Measurements from ENCODE around the gene CITED1. TPM values are rescaled to one million over a fixed set of nuclear protein-coding genes. Genes with fewer than 3 reads are reported as not detected.

CITED1 gene
- total RNA-seq, 1 experiment from 2014 or later, result 1.3 TPM

- peaks cover 45% of the 10 kb centered on the region for H3K36me3 ChIP-seq (replicated peaks; ENCODE audit: control insufficient read depth, insufficient read depth, low read length)
- DNase-seq, result no peak
These were observed 36.0 kb downstream of the CITED1 start for GRCh38 chrX:72269671-72270251.

GRCh38 chrX:72268597-72269365 is 36.9 kb downstream of the CITED1 start:
- no peak for DNase-seq

More at GRCh38 chrX:72269671-72270251, 36.0 kb downstream of the CITED1 start:
- H3K27me3 ChIP-seq (ENCODE audit: control insufficient read depth, insufficient read depth, low read length), result no peaks in the 10 kb centered on the region
- no peak overlapping the region for H3K4me3 ChIP-seq (ENCODE audit: insufficient read depth, low read depth, low read length)

GRCh38 chrX:72265263-72265662 is 40.5 kb downstream of the CITED1 start:
- Histone ChIP-seq H3K4me3 (ENCODE audit: insufficient read depth, low read depth, low read length) (no peak overlapping the region), H3K36me3 (replicated peaks; ENCODE audit: control insufficient read depth, insufficient read depth, low read length) (peaks cover 9% of the 10 kb centered on the region), H3K27me3 (ENCODE audit: control insufficient read depth, insufficient read depth, low read length) (no peaks in the 10 kb centered on the region)
- no peak for DNase-seq

More at GRCh38 chrX:72268597-72269365, 36.9 kb downstream of the CITED1 start:
- H3K27me3 ChIP-seq (ENCODE audit: control insufficient read depth, insufficient read depth, low read length), result no peaks in the 10 kb centered on the region
- H3K4me3 ChIP-seq (ENCODE audit: insufficient read depth, low read depth, low read length), result no peak overlapping the region
- peaks cover 38% of the 10 kb centered on the region for H3K36me3 ChIP-seq (replicated peaks; ENCODE audit: control insufficient read depth, insufficient read depth, low read length)

GRCh38 chrX:72262077-72262476 is 43.6 kb downstream of the CITED1 start:
- no peaks in the 10 kb centered on the region; the same call in 1 of the 2 replicates for H3K36me3 ChIP-seq (replicated peaks; ENCODE audit: control insufficient read depth, insufficient read depth, low read length)
- H3K27me3 ChIP-seq (ENCODE audit: control insufficient read depth, insufficient read depth, low read length), result no peaks in the 10 kb centered on the region
- no peak overlapping the region for H3K4me3 ChIP-seq (ENCODE audit: insufficient read depth, low read depth, low read length)
- DNase-seq, result no peak

- no peak overlapping the region for H3K4me3 ChIP-seq (ENCODE audit: insufficient read depth, low read depth, low read length)
These were observed 45.3 kb downstream of the CITED1 start for GRCh38 chrX:72260448-72260847.

DNA sequence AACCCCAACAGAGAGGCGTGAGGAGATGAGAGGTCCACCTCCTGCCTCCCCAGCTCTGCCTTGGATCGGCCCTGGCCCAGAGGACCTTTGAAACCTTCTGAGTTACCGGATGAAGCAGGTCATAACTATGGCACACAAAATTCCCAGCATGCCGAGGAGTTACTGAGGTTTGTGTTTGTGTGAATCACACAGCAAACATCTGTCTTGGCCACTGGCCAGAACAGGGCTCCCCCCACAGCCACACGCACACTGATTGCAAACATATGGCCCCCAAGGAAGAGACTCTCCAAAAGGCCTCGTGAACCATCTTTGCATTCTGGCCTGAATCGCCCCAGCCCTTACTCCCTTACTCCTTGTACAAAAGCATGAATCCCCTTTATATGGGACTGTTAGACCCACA is 47.5 kb downstream of the CITED1 start:
- H3K4me3 ChIP-seq (ENCODE audit: insufficient read depth, low read depth, low read length), result no peak overlapping the region
- DNase-seq, result no peak
- H3K27me3 ChIP-seq (ENCODE audit: control insufficient read depth, insufficient read depth, low read length), result no peaks in the 10 kb centered on the region
- H3K36me3 ChIP-seq (replicated peaks; ENCODE audit: control insufficient read depth, insufficient read depth, low read length), result no peaks in the 10 kb centered on the region

More at GRCh38 chrX:72260448-72260847, 45.3 kb downstream of the CITED1 start:
- no peaks in the 10 kb centered on the region for H3K27me3 ChIP-seq (ENCODE audit: control insufficient read depth, insufficient read depth, low read length)
- DNase-seq, result no peak
- no peaks in the 10 kb centered on the region for H3K36me3 ChIP-seq (replicated peaks; ENCODE audit: control insufficient read depth, insufficient read depth, low read length)

DNA sequence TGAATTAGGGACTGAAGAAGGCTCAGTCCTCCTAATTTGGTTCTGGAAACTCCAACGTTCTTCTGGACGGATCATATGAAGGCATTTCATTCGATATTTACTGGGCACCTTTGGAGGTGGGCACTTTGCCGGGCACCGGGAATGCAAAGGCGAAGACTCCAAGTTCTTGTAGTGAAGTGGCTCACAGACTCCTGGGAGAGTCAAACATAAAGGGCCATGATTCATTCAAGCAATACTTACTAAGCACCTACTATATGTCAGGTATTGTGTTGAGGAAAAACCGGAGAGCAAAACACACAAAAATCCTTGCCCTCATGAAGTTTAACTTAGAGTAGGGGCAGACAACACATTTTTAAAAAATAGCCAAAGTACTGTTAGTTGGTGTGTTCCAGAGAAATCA is 49.9 kb downstream of the CITED1 start:
- H3K36me3 ChIP-seq (replicated peaks; ENCODE audit: control insufficient read depth, insufficient read depth, low read length), result no peaks in the 10 kb centered on the region
- no peak for DNase-seq
- H3K27me3 ChIP-seq (ENCODE audit: control insufficient read depth, insufficient read depth, low read length), result no peaks in the 10 kb centered on the region
- H3K4me3 ChIP-seq (ENCODE audit: insufficient read depth, low read depth, low read length), result no peak overlapping the region

GRCh38 chrX:72255445-72255844 is 50.3 kb downstream of the CITED1 start:
- Histone ChIP-seq H3K36me3 (replicated peaks; ENCODE audit: control insufficient read depth, insufficient read depth, low read length) (no peaks in the 10 kb centered on the region), H3K4me3 (ENCODE audit: insufficient read depth, low read depth, low read length) (peak overlapping the region; percentile 17), H3K27me3 (ENCODE audit: control insufficient read depth, insufficient read depth, low read length) (no peaks in the 10 kb centered on the region)
- peak; percentile 79 for DNase-seq

DNA sequence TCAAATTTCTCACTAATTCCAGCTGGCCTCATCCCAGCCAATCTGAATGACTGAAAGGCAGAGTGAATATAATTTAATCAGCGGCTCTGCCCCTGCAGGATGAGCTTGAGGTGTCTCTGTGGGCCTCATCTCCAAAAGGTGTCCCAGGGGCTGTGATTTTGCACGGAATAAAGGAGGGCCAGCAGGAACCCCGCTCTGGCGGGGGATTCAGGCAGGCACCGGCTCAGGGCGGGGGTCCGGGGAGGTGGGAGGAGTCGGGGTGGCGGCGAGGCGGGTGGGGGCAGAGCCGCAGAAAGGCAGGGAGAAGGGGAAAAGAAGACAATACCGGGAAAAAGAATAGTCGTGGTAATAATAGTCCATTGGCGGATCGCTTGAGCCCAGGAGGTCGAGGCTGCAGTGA is 50.9 kb downstream of the CITED1 start:
- Histone ChIP-seq H3K36me3 (replicated peaks; ENCODE audit: control insufficient read depth, insufficient read depth, low read length) (no peaks in the 10 kb centered on the region), H3K4me3 (ENCODE audit: insufficient read depth, low read depth, low read length) (0 out of 2 replicates have a peak overlapping the region, but pooled peaks have one; percentile 1), H3K27me3 (ENCODE audit: control insufficient read depth, insufficient read depth, low read length) (no peaks in the 10 kb centered on the region)
- peak; percentile 84 for DNase-seq

GRCh38 chrX:72253686-72254085 is 52.0 kb downstream of the CITED1 start:
- no peak for DNase-seq
- H3K36me3 ChIP-seq (replicated peaks; ENCODE audit: control insufficient read depth, insufficient read depth, low read length), result no peaks in the 10 kb centered on the region
- H3K4me3 ChIP-seq (ENCODE audit: insufficient read depth, low read depth, low read length), result no peak overlapping the region
- no peaks in the 10 kb centered on the region for H3K27me3 ChIP-seq (ENCODE audit: control insufficient read depth, insufficient read depth, low read length)

Other genes starting within 250 kb of the CITED1 start
- 1.3 and 1.5 TPM in 2 replicates for gene RTL5, start 174.0 kb downstream of the CITED1 start, total RNA-seq (2014; rRNA removed; shearing (Covaris generic))
- 26.5 and 28.8 TPM in 2 replicates for gene PIN4, start 124.2 kb downstream of the CITED1 start, total RNA-seq (2014; rRNA removed; shearing (Covaris generic))
- gene ERCC6L, start 66.9 kb downstream of the CITED1 start, total RNA-seq (2014; rRNA removed; shearing (Covaris generic)), result 9.6 and 15.1 TPM in 2 replicates
- gene RPS4X, start 28.7 kb downstream of the CITED1 start, total RNA-seq (2014; rRNA removed; shearing (Covaris generic)), result 1,750 and 1,887 TPM in 2 replicates

Measured in H7 (cell line).